Astrocyte (in vitro differentiated cells and primary cell): ENCODE measurements around the gene USP17L29.
"Not testable (repeated sequence)": the region's sequence is repeated elsewhere in the genome, so short reads cannot be mapped to it uniquely, and the experiment has no call there.

Experiments
- EZH2 ChIP-seq: IDR thresholded peaks from 2 replicates; pipeline ENCODE4 v1.6.1; 2012; ENCODE audit warnings: mild to moderate bottlenecking, low read length, inconsistent platforms; ENCODE audit not compliant: insufficient read depth
- TF ChIP-seq, protein P1 (sequence below): IDR thresholded peaks from 2 replicates; pipeline ENCODE4 v1.5.1; 2011; ENCODE audit warnings: low read depth, mild to moderate bottlenecking, inconsistent platforms, low read length, moderate library complexity; ENCODE audit not compliant: insufficient read depth

DNA sequence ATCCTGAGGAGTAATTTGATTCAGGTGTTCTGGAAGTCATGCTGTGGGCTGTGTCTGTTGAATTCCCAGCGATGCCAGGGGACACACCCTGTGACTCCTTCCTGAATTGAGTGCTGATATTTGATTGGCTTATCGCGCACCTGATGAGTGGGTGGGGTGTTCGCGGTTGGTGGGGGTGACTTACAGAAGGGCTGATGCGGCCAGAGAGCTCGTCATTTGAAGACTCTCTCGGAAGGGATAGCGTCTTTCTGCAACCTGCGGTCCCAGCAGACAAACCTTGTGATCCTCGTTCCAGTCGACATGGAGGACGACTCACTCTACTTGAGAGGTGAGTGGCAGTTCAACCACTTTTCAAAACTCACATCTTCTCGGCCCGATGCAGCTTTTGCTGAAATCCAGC, 9.4 kb downstream of the USP17L29 start, which contains the start of gene USP17L30:
- TF ChIP-seq, protein P1, sequence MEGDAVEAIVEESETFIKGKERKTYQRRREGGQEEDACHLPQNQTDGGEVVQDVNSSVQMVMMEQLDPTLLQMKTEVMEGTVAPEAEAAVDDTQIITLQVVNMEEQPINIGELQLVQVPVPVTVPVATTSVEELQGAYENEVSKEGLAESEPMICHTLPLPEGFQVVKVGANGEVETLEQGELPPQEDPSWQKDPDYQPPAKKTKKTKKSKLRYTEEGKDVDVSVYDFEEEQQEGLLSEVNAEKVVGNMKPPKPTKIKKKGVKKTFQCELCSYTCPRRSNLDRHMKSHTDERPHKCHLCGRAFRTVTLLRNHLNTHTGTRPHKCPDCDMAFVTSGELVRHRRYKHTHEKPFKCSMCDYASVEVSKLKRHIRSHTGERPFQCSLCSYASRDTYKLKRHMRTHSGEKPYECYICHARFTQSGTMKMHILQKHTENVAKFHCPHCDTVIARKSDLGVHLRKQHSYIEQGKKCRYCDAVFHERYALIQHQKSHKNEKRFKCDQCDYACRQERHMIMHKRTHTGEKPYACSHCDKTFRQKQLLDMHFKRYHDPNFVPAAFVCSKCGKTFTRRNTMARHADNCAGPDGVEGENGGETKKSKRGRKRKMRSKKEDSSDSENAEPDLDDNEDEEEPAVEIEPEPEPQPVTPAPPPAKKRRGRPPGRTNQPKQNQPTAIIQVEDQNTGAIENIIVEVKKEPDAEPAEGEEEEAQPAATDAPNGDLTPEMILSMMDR = not testable (repeated sequence)
- TF ChIP-seq EZH2 = not testable (repeated sequence)
